B cell (primary cell): Measurements from ENCODE around the gene CYREN. TPM values are rescaled to one million over a fixed set of nuclear protein-coding genes. Genes with fewer than 3 reads are reported as not detected.

Experiments used
- ATAC-seq: fragments of 200-7000 bp; cut with Tn5 transposase; one replicate; pipeline ENCODE4 v1.10.0; 2021; ENCODE audit warnings: low read depth, mild to moderate bottlenecking, moderate number of reproducible peaks, moderate library complexity
- CTCF ChIA-PET: fragments of 350-600 bp; sonication (Branson Sonifier 250); formaldehyde crosslinking; loops from one replicate; lab custom pipeline; 2021; ENCODE audit warnings: antibody characterized with exemption, inconsistent platforms; lab: Charles Lee
- POLR2A ChIA-PET: fragments of 350-600 bp; sonication (Branson Sonifier 250); formaldehyde crosslinking; loops from one replicate; lab custom pipeline; 2021; ENCODE audit warnings: antibody characterized with exemption; lab: Charles Lee
- DNase-seq: peaks from one replicate; pipeline ENCODE4 v3.0.0; 2013
- H2AFZ ChIP-seq: 2 replicates; pipeline ENCODE4 v1.6.1; 2012; ENCODE audit warnings: mild to moderate bottlenecking, low read depth, low read length; ENCODE audit not compliant: insufficient read depth, poor library complexity, severe bottlenecking
- H3K27ac ChIP-seq, 2 donors: 1 replicate in 1 of 2; 2 replicates in 1 of 2; pipeline ENCODE4 v1.5.1; 2012 to 2013; ENCODE audit warnings: low read length in 2 of 2, mild to moderate bottlenecking in 2 of 2, moderate library complexity in 1 of 2
- H3K27me3 ChIP-seq, 4 experiments: fragments of 200-600 bp in 1 of 4; sonication (generic) in 1 of 4; replicated peaks in 1 of 4; 1 replicate in 2 of 4; 2 replicates in 2 of 4; pipeline versions ENCODE4 v1.6.1 to v1.7.0; 2013 to 2016; ENCODE audit warnings: low read length in 3 of 4, mild to moderate bottlenecking in 2 of 4, mixed read lengths in 1 of 4, moderate library complexity in 1 of 4; ENCODE audit not compliant: insufficient read depth in 4 of 4, control insufficient read depth in 3 of 4; ENCODE audit errors: control extremely low read depth in 1 of 4
- H3K36me3 ChIP-seq, 2 experiments: replicated peaks in 1 of 2; 1 replicate in 1 of 2; 2 replicates in 1 of 2; pipeline versions ENCODE4 v1.6.1 to v1.7.1; 2013; ENCODE audit warnings: low read length in 1 of 2; ENCODE audit not compliant: insufficient read depth in 2 of 2, control insufficient read depth in 1 of 2; ENCODE audit errors: control extremely low read depth in 1 of 2, extremely low read depth in 1 of 2
- H3K4me1 ChIP-seq, 2 donors: fragments of 200-600 bp in 1 of 2; sonication (generic) in 1 of 2; 1 replicate in 1 of 2; 2 replicates in 1 of 2; pipeline versions ENCODE4 v1.5.1 to v1.6.1; 2013 to 2017; ENCODE audit warnings: low read length in 2 of 2; ENCODE audit not compliant: control insufficient read depth in 2 of 2, insufficient read depth in 2 of 2
- H3K4me2 ChIP-seq: replicated peaks from 2 replicates; pipeline ENCODE3; 2012; ENCODE audit warnings: mild to moderate bottlenecking, low read depth, low read length; ENCODE audit not compliant: poor library complexity, severe bottlenecking
- H3K4me3 ChIP-seq, 5 experiments: fragments of 200-600 bp in 1 of 5; sonication (generic) in 1 of 5; 1 replicate in 3 of 5; 2 replicates in 2 of 5; pipeline versions ENCODE4 v1.5.1 to v1.7.0; 2011 to 2016; ENCODE audit warnings: low read length in 4 of 5, mild to moderate bottlenecking in 4 of 5, low read depth in 2 of 5, control low read depth in 1 of 5, moderate library complexity in 1 of 5; ENCODE audit not compliant: insufficient read depth in 1 of 5; ENCODE audit errors: control extremely low read depth in 1 of 5, extremely low read depth in 1 of 5
- H3K79me2 ChIP-seq: fragments of 200-600 bp; sonication (generic); one replicate; pipeline ENCODE4 v1.6.0; 2016; ENCODE audit warnings: low read length; ENCODE audit not compliant: control insufficient read depth, insufficient read depth
- H3K9ac ChIP-seq: fragments of 200-600 bp; sonication (generic); 2 replicates; pipeline ENCODE4 v1.6.1; 2017; ENCODE audit warnings: mild to moderate bottlenecking, low read length, moderate library complexity
- H3K9me3 ChIP-seq, 3 donors: one replicate each; pipeline versions ENCODE4 v1.6.1 to v1.7.1; 2013; ENCODE audit warnings: low read length in 2 of 3; ENCODE audit not compliant: control insufficient read depth in 2 of 3, insufficient read depth in 1 of 3; ENCODE audit errors: control extremely low read depth in 1 of 3
- H4K20me1 ChIP-seq: 2 replicates; pipeline ENCODE4 v1.6.0; 2012; ENCODE audit warnings: mild to moderate bottlenecking, low read length; ENCODE audit not compliant: insufficient read depth, control insufficient read depth, poor library complexity, severe bottlenecking
- H3K27ac Mint-ChIP-seq: one replicate; pipeline ENCODE4 v1.8.0; 2021; ENCODE audit warnings: mixed read lengths
- H3K27me3 Mint-ChIP-seq: one replicate; pipeline ENCODE4 v1.8.0; 2021; ENCODE audit warnings: mixed read lengths
- H3K4me1 Mint-ChIP-seq: one replicate; pipeline ENCODE4 v1.8.0; 2021; ENCODE audit warnings: mixed read lengths
- H3K4me3 Mint-ChIP-seq: one replicate; pipeline ENCODE4 v1.8.0; 2021; ENCODE audit warnings: mixed read lengths
- H3K9me3 Mint-ChIP-seq: one replicate; pipeline ENCODE4 v1.8.0; 2022; ENCODE audit warnings: mixed read lengths; ENCODE audit not compliant: insufficient read depth
- EZH2 ChIP-seq: IDR thresholded peaks from 2 replicates; pipeline ENCODE4 v1.6.1; 2012; ENCODE audit warnings: borderline replicate concordance, low read depth, mild to moderate bottlenecking, moderate library complexity, low read length; ENCODE audit not compliant: insufficient read depth, poor library complexity, severe bottlenecking
- WGBS: methylation state at CpG from one replicate; pipeline ENCODE4 v1.1.5; 2013; ENCODE audit warnings: missing lambda C conversion rate; ENCODE audit not compliant: insufficient coverage; 5-methylcytosine and 5-hydroxymethylcytosine counted together
- intact Hi-C: fragments of 100-400 bp; cut with micrococcal nuclease; formaldehyde crosslinking; loops from one replicate; pipeline ENCODE4 v1.10.0; 2022
- polyA plus RNA-seq: library from polyadenylated mRNA; depleted of rRNA; stranded (reverse); fragments of >200 nt; gene quantifications from 2 replicates; pipeline ENCODE4 v1.2.3, GENCODE V29; 2012
- total RNA-seq, 2 donors: library from RNA; stranded (reverse); fragments of 120-200 nt in 1 of 2; gene quantifications; 1 replicate in 1 of 2; 2 replicates in 1 of 2; pipeline versions ENCODE4 v1.2.3 to v1.2.4, GENCODE V29; 2013 to 2022
- TF ChIP-seq, protein P1 (sequence below): fragments of 200-600 bp; IDR thresholded peaks from one replicate; pipeline ENCODE4 v1.8.0; 2022; ENCODE audit warnings: antibody characterized with exemption, mild to moderate bottlenecking

Gene CYREN
- total and polyA plus RNA-seq, 2 donors (not counting 1 experiment from before 2014, with no cell fraction given) = 19.2 to 54.6 TPM

GRCh38 chr7:135185471-135186260, 15.2 kb upstream of the CYREN start:
- Mint-ChIP-seq H3K27ac (no peak overlapping the region), H3K4me3 (no peak overlapping the region)
- no peak for DNase-seq

More at GRCh38 chr7:135185471-135186260, 15.2 kb upstream of the CYREN start:
- 64% methylated on average over 7 of the region's 7 CpGs for WGBS
- no peak for TF ChIP-seq EZH2
- TF ChIP-seq, protein P1, sequence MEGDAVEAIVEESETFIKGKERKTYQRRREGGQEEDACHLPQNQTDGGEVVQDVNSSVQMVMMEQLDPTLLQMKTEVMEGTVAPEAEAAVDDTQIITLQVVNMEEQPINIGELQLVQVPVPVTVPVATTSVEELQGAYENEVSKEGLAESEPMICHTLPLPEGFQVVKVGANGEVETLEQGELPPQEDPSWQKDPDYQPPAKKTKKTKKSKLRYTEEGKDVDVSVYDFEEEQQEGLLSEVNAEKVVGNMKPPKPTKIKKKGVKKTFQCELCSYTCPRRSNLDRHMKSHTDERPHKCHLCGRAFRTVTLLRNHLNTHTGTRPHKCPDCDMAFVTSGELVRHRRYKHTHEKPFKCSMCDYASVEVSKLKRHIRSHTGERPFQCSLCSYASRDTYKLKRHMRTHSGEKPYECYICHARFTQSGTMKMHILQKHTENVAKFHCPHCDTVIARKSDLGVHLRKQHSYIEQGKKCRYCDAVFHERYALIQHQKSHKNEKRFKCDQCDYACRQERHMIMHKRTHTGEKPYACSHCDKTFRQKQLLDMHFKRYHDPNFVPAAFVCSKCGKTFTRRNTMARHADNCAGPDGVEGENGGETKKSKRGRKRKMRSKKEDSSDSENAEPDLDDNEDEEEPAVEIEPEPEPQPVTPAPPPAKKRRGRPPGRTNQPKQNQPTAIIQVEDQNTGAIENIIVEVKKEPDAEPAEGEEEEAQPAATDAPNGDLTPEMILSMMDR = no peak
- no peaks in the 10 kb centered on the region for H3K79me2 ChIP-seq
- peaks cover 12% of the 10 kb centered on the region for H3K9me3 Mint-ChIP-seq
- no peaks in the 10 kb centered on the region for H3K27me3 ChIP-seq
- peaks cover 21% of the 10 kb centered on the region for H3K4me1 Mint-ChIP-seq
- H3K4me1 ChIP-seq = peaks cover 9 to 16% of the 10 kb centered on the region in 2 donors
- ChIA-PET POLR2A (interaction anchor here (0.7 to 1.5 kb wide), 3 partner anchors 16 to 200 kb away, joined by 3 to 4 read pairs (median 3); partner anchors contain the start of genes AGBL3, CYREN and WDR91), CTCF (interaction anchor here (0.7 kb wide), 1 partner anchor 15 kb away, joined by 3 read pairs; no protein-coding TSS in a partner anchor)
- no peak overlapping the region for H3K27ac ChIP-seq
- H3K27me3 Mint-ChIP-seq = no peaks in the 10 kb centered on the region
- H4K20me1 ChIP-seq = no peaks in the 10 kb centered on the region
- peaks cover 1 to 25% (median 23%) of the 10 kb centered on the region in 3 donors for H3K9me3 ChIP-seq
- no peak overlapping the region for H3K9ac ChIP-seq
- H3K4me2 ChIP-seq = no peak overlapping the region
- no peak overlapping the region for H3K4me3 ChIP-seq
- H2AFZ ChIP-seq = no peak overlapping the region
- no peak for ATAC-seq
- peaks cover 0 to 64% of the 10 kb centered on the region in 2 experiments for H3K36me3 ChIP-seq
- intact Hi-C loops = loop anchor here (2.0 kb wide), 1 partner anchor 25 kb away; the partner anchor contains the start of gene WDR91
